ENCODE results near the gene SPRR2D. TPM values are rescaled to one million over a fixed set of nuclear protein-coding genes. Genes with fewer than 3 reads are reported as not detected.
"Not testable (repeated sequence)": the region's sequence is repeated elsewhere in the genome, so short reads cannot be mapped to it uniquely, and the experiment has no call there.

SPRR2D gene
- total and polyA plus RNA-seq, 2 experiments from 2014 or later: not detected

DNA sequence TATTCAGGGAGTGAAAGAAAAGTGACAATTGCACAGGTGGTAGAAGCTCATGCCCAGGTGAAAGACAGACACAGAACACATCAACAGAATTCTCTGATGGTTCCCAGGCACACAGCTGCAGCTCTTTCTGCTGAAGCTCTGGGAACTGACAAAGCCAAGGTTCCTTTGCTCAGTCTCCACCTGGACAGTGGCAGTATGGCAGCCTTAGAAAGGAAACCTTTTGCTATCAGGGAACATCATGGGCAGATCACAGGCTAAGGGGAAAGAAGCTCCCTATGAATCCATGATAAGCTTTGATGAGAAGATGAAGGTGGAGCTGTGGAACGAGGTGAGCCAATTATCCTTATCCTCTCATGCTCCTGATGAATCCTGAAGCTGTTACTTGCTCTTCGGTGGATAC lies 29.3 kb upstream of the SPRR2D start:
- DNase-seq (ENCODE audit: low read depth in 1 of 2, low spot score in 1 of 2): no peak
- H3K4me3 ChIP-seq: no peak overlapping the region
- H3K4me1 ChIP-seq (ENCODE audit: low read depth): no peaks in the 10 kb centered on the region
- no peaks in the 10 kb centered on the region for H3K36me3 ChIP-seq
- H3K9me3 ChIP-seq (ENCODE audit: low read depth): no peaks in the 10 kb centered on the region
- H3K27me3 ChIP-seq: no peaks in the 10 kb centered on the region
- TF ChIP-seq, protein P1, sequence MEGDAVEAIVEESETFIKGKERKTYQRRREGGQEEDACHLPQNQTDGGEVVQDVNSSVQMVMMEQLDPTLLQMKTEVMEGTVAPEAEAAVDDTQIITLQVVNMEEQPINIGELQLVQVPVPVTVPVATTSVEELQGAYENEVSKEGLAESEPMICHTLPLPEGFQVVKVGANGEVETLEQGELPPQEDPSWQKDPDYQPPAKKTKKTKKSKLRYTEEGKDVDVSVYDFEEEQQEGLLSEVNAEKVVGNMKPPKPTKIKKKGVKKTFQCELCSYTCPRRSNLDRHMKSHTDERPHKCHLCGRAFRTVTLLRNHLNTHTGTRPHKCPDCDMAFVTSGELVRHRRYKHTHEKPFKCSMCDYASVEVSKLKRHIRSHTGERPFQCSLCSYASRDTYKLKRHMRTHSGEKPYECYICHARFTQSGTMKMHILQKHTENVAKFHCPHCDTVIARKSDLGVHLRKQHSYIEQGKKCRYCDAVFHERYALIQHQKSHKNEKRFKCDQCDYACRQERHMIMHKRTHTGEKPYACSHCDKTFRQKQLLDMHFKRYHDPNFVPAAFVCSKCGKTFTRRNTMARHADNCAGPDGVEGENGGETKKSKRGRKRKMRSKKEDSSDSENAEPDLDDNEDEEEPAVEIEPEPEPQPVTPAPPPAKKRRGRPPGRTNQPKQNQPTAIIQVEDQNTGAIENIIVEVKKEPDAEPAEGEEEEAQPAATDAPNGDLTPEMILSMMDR (IDR thresholded peaks at IDR 0.05; ENCODE audit: low read depth, low read length): no peak
- H3K27ac ChIP-seq: no peak overlapping the region

DNA sequence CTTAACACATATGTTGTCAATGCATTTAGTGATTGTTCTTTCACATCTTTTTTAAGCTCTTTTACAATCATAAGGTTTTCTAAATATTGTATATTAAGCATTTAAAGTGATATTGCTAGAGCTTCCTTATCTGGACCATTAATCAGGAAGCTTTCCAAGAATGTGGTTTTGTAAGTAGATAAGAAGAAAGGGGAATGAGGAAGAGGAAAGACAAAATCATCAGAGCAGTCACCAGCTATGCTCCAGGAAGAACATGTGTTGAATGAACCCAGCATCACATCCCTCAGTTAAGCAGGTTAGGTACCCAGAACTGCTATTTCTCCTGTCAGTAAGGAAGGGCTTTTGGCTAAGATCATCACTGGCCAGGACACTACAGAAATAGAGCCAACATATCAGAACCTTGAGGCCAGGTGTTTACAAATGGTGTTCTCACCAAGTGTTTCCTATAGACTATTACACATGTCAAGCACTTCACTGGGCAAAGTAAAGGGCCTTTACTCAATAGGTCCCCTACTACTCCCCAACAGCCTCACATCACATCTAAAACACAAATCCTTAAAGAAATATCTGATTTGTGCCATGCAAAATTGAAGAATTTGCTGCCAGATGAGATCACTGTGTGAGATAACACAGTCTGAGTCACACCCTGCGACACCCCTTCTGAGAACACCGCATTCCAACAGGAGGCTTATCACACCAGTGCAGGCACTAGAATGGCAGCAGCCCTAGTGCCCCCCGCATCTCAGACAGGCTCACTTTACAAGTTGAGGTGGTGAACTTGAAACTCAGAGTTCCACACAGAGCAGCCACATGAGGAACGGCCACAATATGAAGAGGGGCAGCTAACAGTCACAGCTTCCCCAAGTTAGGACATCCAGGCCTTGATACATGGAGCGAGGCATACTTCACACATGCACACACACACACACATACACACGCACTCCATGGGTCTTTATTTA lies 18.2 kb upstream of the SPRR2D start:
- no peaks in the 10 kb centered on the region for H3K4me1 ChIP-seq (ENCODE audit: low read depth)
- H3K27me3 ChIP-seq: no peaks in the 10 kb centered on the region
- H3K4me3 ChIP-seq: no peak overlapping the region
- no peaks in the 10 kb centered on the region for H3K9me3 ChIP-seq (ENCODE audit: low read depth)
- peak in 1 of 2 donors; percentile 2 for DNase-seq (ENCODE audit: low read depth in 1 of 2, low spot score in 1 of 2)
- TF ChIP-seq, protein P1 (IDR thresholded peaks at IDR 0.05; ENCODE audit: low read depth, low read length): no peak
- no peak overlapping the region for H3K27ac ChIP-seq
- H3K36me3 ChIP-seq: no peaks in the 10 kb centered on the region

GRCh38 chr1:153058154-153058553 lies 17.2 kb upstream of the SPRR2D start:
- H3K36me3 ChIP-seq: no peaks in the 10 kb centered on the region
- TF ChIP-seq, protein P1 (IDR thresholded peaks at IDR 0.05; ENCODE audit: low read depth, low read length): no peak
- no peaks in the 10 kb centered on the region for H3K27me3 ChIP-seq
- H3K4me1 ChIP-seq (ENCODE audit: low read depth): no peaks in the 10 kb centered on the region
- H3K4me3 ChIP-seq: no peak overlapping the region
- no peak overlapping the region for H3K27ac ChIP-seq
- no peak for DNase-seq (ENCODE audit: low read depth in 1 of 2, low spot score in 1 of 2)
- no peaks in the 10 kb centered on the region for H3K9me3 ChIP-seq (ENCODE audit: low read depth)

- Histone ChIP-seq H3K36me3 (no peaks in the 10 kb centered on the region), H3K4me3 (no peak within 1 kb of the TSS)
- TF ChIP-seq, protein P1 (IDR thresholded peaks at IDR 0.05; ENCODE audit: low read depth, low read length): no peak
These were observed 16.5 kb upstream of the SPRR2D start, which contains the start of gene SPRR2A for GRCh38 chr1:153057375-153057774. TSS of gene SPRR2A (minus strand) at chr1:153057512. CDS start at chr1:153056735, 777 bp downstream.

GRCh38 chr1:153056111-153056510 lies 15.2 kb upstream of the SPRR2D start:
- not testable (repeated sequence) for H3K4me3 ChIP-seq; DNase-seq (ENCODE audit: low read depth in 1 of 2, low spot score in 1 of 2); H3K27ac ChIP-seq; H3K27me3 ChIP-seq; H3K4me1 ChIP-seq (ENCODE audit: low read depth); H3K36me3 ChIP-seq; H3K9me3 ChIP-seq (ENCODE audit: low read depth)

More at GRCh38 chr1:153057375-153057774, 16.5 kb upstream of the SPRR2D start, which contains the start of gene SPRR2A:
- no peaks in the 10 kb centered on the region for H3K4me1 ChIP-seq (ENCODE audit: low read depth)
- no peaks in the 10 kb centered on the region for H3K27me3 ChIP-seq
- no peak for DNase-seq (ENCODE audit: low read depth in 1 of 2, low spot score in 1 of 2)
- H3K27ac ChIP-seq: no peak within 1 kb of the TSS
- no peaks in the 10 kb centered on the region for H3K9me3 ChIP-seq (ENCODE audit: low read depth)

DNA sequence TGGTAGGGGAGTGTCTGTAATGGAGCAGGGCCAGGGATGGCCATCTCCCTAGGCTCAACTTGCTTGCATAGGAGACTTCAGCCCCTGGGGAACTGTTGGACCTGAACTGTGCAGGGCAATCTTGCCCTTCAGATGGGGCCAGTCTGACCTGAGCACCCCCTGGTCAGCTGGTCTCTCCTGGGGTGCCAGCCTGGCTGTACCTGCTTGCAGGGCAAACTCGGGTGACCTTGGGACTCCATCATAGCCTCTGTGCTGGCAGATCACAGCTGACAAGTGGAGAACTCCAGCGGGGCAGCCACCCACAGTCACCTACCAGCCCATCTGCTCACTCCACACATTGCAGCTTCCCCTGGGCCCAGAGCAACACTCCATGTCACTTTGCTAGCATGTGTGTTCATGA lies 8.3 kb upstream of the SPRR2D start:
- H3K4me3 ChIP-seq: no peak overlapping the region
- no peaks in the 10 kb centered on the region for H3K36me3 ChIP-seq
- no peak overlapping the region for H3K27ac ChIP-seq
- TF ChIP-seq, protein P1 (IDR thresholded peaks at IDR 0.05; ENCODE audit: low read depth, low read length): no peak
- DNase-seq (ENCODE audit: low read depth in 1 of 2, low spot score in 1 of 2): no peak
- no peaks in the 10 kb centered on the region for H3K27me3 ChIP-seq
- no peaks in the 10 kb centered on the region for H3K9me3 ChIP-seq (ENCODE audit: low read depth)
- H3K4me1 ChIP-seq (ENCODE audit: low read depth): no peaks in the 10 kb centered on the region
